HepG2 (cell line): ENCODE results near the gene PBX4. TPM values are rescaled to one million over a fixed set of nuclear protein-coding genes. Genes with fewer than 3 reads are reported as not detected.

ENCODE experiments used
- ARHGAP35 ChIP-seq: sonication (generic); formaldehyde crosslinking; IDR thresholded peaks from 2 replicates; pipeline ENCODE4 v1.9.0; 2022; ENCODE audit warnings: mild to moderate bottlenecking, inconsistent platforms, moderate library complexity, missing genetic modification reagents, borderline replicate concordance
- ARNTL ChIP-seq: sonication (generic); formaldehyde crosslinking; IDR thresholded peaks from 2 replicates; pipeline ENCODE4 v1.4.0; 2020; ENCODE audit warnings: mild to moderate bottlenecking, missing genetic modification reagents
- FOXC1 ChIP-seq: sonication (generic); formaldehyde crosslinking; IDR thresholded peaks from 2 replicates; pipeline ENCODE4 v1.8.0; 2022; ENCODE audit warnings: mild to moderate bottlenecking, missing genetic modification reagents, borderline replicate concordance
- HHEX ChIP-seq: IDR thresholded peaks from 2 replicates; pipeline ENCODE4 v1.6.1; 2016; ENCODE audit warnings: control low read depth
- HNF4G ChIP-seq, 2 experiments: sonication (generic) in 1 of 2; formaldehyde crosslinking in 1 of 2; IDR thresholded peaks; 2 replicates each; pipeline versions ENCODE4 v1.4.0 to v1.6.1; 2011 to 2020; ENCODE audit warnings: borderline replicate concordance in 2 of 2, low read depth in 2 of 2, mild to moderate bottlenecking in 2 of 2, low read length in 1 of 2, missing genetic modification reagents in 1 of 2, moderate library complexity in 1 of 2
- KAT2B ChIP-seq: fragments of 150-350 bp; IDR thresholded peaks from 2 replicates; pipeline ENCODE4 v1.6.1; 2014; ENCODE audit warnings: low read depth, low read length, borderline replicate concordance
- KDM2A ChIP-seq: sonication (generic); formaldehyde crosslinking; IDR thresholded peaks from 2 replicates; pipeline ENCODE4 v1.4.0; 2020; ENCODE audit warnings: low read depth, missing genetic modification reagents, borderline replicate concordance
- KDM3A ChIP-seq: IDR thresholded peaks from 2 replicates; pipeline ENCODE4 v1.6.1; 2018; ENCODE audit warnings: low read depth, missing compliant biosample characterization
- KLF13 ChIP-seq: sonication (generic); formaldehyde crosslinking; IDR thresholded peaks from 2 replicates; pipeline ENCODE4 v1.4.0; 2020; ENCODE audit warnings: mild to moderate bottlenecking, missing genetic modification reagents
- RELA ChIP-seq: sonication (generic); formaldehyde crosslinking; IDR thresholded peaks from 2 replicates; pipeline ENCODE4 v1.4.0; 2020; ENCODE audit warnings: missing genetic modification reagents
- SRSF9 ChIP-seq: fragments of 200-400 bp; formaldehyde crosslinking; IDR thresholded peaks from 2 replicates; pipeline ENCODE4 v1.6.1; 2018; ENCODE audit warnings: borderline replicate concordance, mild to moderate bottlenecking, low read depth, low read length; ENCODE audit not compliant: insufficient read depth, poor library complexity, severe bottlenecking
- TGIF2 ChIP-seq: IDR thresholded peaks from 2 replicates; pipeline ENCODE4 v1.6.1; 2016; ENCODE audit warnings: control low read depth, missing compliant biosample characterization
- TRIM24 ChIP-seq: sonication (generic); formaldehyde crosslinking; IDR thresholded peaks from 2 replicates; pipeline ENCODE4 v1.8.0; 2022; ENCODE audit warnings: mild to moderate bottlenecking, missing genetic modification reagents
- U2AF1 ChIP-seq: fragments of 200-400 bp; formaldehyde crosslinking; optimal IDR thresholded peaks from 2 replicates; pipeline ENCODE3; 2017; ENCODE audit warnings: mild to moderate bottlenecking, low read depth, low read length
- ZFP62 ChIP-seq: sonication (generic); formaldehyde crosslinking; IDR thresholded peaks from 2 replicates; pipeline ENCODE4 v1.4.0; 2020; ENCODE audit warnings: missing genetic modification reagents
- ZNF124 ChIP-seq: sonication (generic); formaldehyde crosslinking; IDR thresholded peaks from 2 replicates; pipeline ENCODE4 v1.4.0; 2020; ENCODE audit warnings: missing genetic modification reagents
- ZNF253 ChIP-seq: sonication (generic); formaldehyde crosslinking; IDR thresholded peaks from 2 replicates; pipeline ENCODE4 v1.8.0; 2022; ENCODE audit warnings: mild to moderate bottlenecking, missing genetic modification reagents, borderline replicate concordance
- ZNF331 ChIP-seq: sonication (generic); formaldehyde crosslinking; IDR thresholded peaks from 2 replicates; pipeline ENCODE4 v1.4.0; 2020; ENCODE audit warnings: missing genetic modification reagents
- ZNF816 ChIP-seq: sonication (generic); formaldehyde crosslinking; IDR thresholded peaks from 2 replicates; pipeline ENCODE4 v1.8.0; 2022; ENCODE audit warnings: missing genetic modification reagents, mild to moderate bottlenecking, borderline replicate concordance
- polyA plus RNA-seq, 8 experiments: library from polyadenylated mRNA; depleted of rRNA in 3 of 8; stranded (reverse) in 7 of 8; unstranded in 1 of 8; fragments of >200 nt; fragmentation: Illumina TruSeq in 4 of 8; extraction: Trizol in 4 of 8; gene quantifications; 2 replicates each; pipeline versions ENCODE4 v1.2.1 to v1.2.3, GENCODE V29; 2011 to 2016; ENCODE audit warnings: low read depth in 4 of 8, missing spikeins in 1 of 8, mixed read lengths in 1 of 8; ENCODE audit not compliant: insufficient read depth in 1 of 8
- total RNA-seq, 5 experiments: library from RNA; depleted of rRNA; stranded (reverse); fragments of >200 nt; fragmentation: Illumina TruSeq; extraction: Trizol; gene quantifications; 2 replicates each; pipeline ENCODE4 v1.2.3, GENCODE V29; 2016; ENCODE audit warnings: low read depth in 1 of 5
- TF ChIP-seq, protein P1 (sequence below): sonication (generic); formaldehyde crosslinking; IDR thresholded peaks from 2 replicates; pipeline ENCODE4 v1.5.0; 2020; ENCODE audit warnings: mild to moderate bottlenecking, missing genetic modification reagents
- TF ChIP-seq, protein P2 (sequence below): sonication (generic); formaldehyde crosslinking; IDR thresholded peaks from 2 replicates; pipeline ENCODE4 v1.5.1; 2020; ENCODE audit warnings: mild to moderate bottlenecking, moderate library complexity, missing genetic modification reagents
- TF ChIP-seq, protein P3 (sequence below): conservative IDR thresholded peaks from 2 replicates; pipeline ENCODE4 v1.6.1; 2018; ENCODE audit warnings: missing genetic modification reagents
- TF ChIP-seq, protein P4 (sequence below): IDR thresholded peaks from 2 replicates; pipeline ENCODE4 v1.6.1; 2016

Gene PBX4
- total and polyA plus RNA-seq, 2 of the 13 experiments (the other 11 are each of a cell fraction or from before 2014, with no cell fraction given), result not detected

DNA sequence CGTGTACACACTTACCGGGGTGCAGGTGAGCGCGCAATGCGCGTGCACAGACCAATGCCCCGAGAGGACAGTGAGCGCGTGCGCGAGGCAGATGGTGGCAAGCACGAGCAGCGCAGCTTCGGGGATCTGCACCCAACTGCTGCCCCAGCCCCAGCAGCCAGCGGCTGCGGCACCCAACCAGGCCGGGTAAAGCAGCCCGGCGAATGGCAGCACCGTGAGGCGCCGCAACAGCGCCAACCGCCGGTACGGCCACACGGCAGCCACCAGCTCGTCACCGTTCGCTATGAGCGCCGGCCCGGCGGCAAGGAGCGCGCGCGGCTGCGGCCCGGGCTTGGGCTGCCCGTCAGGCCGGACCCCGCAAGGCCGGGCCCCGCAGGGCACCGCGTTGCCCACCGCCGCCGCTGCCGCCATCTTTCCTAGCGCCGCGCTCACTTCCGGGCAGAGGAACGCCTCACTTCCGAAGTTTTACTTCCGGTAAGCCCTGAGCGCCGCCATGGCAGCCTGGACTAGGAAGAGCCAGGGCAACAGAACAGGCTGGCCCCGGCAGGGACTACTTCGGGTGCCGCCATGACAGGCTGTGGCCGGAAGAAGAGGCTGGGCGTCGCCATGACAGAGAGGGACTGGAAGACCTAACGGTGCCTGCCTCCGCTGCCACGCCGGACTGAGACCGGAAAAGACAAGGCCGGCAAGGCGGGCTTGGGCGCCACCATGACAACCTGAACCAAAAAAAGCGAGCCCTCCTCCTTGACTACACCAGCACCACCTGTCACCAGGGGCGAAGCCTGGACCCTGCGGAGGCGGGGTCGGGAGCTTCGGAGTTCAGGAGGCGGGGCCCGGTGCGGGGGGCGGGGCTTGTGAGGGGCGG lies 45.0 kb upstream of the PBX4 start, which contains the start of gene ATP13A1 (continued):
- TF ChIP-seq ARHGAP35 (CRISPR knock-in tag) (no peak), ARNTL (CRISPR knock-in tag) (no peak), RELA (CRISPR knock-in tag) (no peak), KLF13 (CRISPR knock-in tag) (no peak), ZNF124 (CRISPR knock-in tag) (peak; percentile 65; the same call in 1 of the 2 replicates), TGIF2 (CRISPR knock-in tag) (0 out of 2 replicates have a peak, but pooled peaks have one; percentile 34), KDM2A (CRISPR knock-in tag) (peak; percentile 68; the same call in 1 of the 2 replicates), KDM3A (CRISPR knock-in tag) (no peak), ZFP62 (no peak), ZNF253 (CRISPR knock-in tag) (no peak), TRIM24 (no peak), HHEX (CRISPR knock-in tag) (no peak), FOXC1 (CRISPR knock-in tag) (no peak; the same call in 1 of the 2 replicates), SRSF9 (no peak), KAT2B (no peak), HNF4G (IDR thresholded peaks at IDR 0.05; ENCODE audit: borderline replicate concordance, low read depth, low read length) (no peak), HNF4G (CRISPR knock-in tag; IDR thresholded peaks at IDR 0.05; ENCODE audit: borderline replicate concordance, low read depth) (peak; percentile 15; the same call in 1 of the 2 replicates), ZNF816 (CRISPR knock-in tag) (no peak), U2AF1 (no peak), ZNF331 (CRISPR knock-in tag) (peak; percentile 46)
- TF ChIP-seq, protein P1, sequence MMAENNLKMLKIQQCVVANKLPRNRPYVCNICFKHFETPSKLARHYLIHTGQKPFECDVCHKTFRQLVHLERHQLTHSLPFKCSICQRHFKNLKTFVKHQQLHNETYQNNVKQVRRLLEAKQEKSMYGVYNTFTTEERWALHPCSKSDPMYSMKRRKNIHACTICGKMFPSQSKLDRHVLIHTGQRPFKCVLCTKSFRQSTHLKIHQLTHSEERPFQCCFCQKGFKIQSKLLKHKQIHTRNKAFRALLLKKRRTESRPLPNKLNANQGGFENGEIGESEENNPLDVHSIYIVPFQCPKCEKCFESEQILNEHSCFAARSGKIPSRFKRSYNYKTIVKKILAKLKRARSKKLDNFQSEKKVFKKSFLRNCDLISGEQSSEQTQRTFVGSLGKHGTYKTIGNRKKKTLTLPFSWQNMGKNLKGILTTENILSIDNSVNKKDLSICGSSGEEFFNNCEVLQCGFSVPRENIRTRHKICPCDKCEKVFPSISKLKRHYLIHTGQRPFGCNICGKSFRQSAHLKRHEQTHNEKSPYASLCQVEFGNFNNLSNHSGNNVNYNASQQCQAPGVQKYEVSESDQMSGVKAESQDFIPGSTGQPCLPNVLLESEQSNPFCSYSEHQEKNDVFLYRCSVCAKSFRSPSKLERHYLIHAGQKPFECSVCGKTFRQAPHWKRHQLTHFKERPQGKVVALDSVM, result peak; percentile 41; the same call in 1 of the 2 replicates
- TF ChIP-seq, protein P2, sequence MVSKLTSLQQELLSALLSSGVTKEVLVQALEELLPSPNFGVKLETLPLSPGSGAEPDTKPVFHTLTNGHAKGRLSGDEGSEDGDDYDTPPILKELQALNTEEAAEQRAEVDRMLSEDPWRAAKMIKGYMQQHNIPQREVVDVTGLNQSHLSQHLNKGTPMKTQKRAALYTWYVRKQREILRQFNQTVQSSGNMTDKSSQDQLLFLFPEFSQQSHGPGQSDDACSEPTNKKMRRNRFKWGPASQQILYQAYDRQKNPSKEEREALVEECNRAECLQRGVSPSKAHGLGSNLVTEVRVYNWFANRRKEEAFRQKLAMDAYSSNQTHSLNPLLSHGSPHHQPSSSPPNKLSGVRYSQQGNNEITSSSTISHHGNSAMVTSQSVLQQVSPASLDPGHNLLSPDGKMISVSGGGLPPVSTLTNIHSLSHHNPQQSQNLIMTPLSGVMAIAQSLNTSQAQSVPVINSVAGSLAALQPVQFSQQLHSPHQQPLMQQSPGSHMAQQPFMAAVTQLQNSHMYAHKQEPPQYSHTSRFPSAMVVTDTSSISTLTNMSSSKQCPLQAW (CRISPR knock-in tag), result peak; percentile 80; the same call in 1 of the 2 replicates
- TF ChIP-seq, protein P3, sequence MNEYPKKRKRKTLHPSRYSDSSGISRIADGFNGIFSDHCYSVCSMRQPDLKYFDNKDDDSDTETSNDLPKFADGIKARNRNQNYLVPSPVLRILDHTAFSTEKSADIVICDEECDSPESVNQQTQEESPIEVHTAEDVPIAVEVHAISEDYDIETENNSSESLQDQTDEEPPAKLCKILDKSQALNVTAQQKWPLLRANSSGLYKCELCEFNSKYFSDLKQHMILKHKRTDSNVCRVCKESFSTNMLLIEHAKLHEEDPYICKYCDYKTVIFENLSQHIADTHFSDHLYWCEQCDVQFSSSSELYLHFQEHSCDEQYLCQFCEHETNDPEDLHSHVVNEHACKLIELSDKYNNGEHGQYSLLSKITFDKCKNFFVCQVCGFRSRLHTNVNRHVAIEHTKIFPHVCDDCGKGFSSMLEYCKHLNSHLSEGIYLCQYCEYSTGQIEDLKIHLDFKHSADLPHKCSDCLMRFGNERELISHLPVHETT (CRISPR knock-in tag), result peak; percentile 63; the same call in 1 of the 2 replicates
- TF ChIP-seq, protein P4, sequence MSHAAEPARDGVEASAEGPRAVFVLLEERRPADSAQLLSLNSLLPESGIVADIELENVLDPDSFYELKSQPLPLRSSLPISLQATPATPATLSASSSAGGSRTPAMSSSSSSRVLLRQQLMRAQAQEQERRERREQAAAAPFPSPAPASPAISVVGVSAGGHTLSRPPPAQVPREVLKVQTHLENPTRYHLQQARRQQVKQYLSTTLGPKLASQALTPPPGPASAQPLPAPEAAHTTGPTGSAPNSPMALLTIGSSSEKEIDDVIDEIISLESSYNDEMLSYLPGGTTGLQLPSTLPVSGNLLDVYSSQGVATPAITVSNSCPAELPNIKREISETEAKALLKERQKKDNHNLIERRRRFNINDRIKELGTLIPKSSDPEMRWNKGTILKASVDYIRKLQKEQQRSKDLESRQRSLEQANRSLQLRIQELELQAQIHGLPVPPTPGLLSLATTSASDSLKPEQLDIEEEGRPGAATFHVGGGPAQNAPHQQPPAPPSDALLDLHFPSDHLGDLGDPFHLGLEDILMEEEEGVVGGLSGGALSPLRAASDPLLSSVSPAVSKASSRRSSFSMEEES, result no peak
